B cell (primary cell): Measurements from ENCODE around the gene PTPRU. TPM values are rescaled to one million over a fixed set of nuclear protein-coding genes. Genes with fewer than 3 reads are reported as not detected.

Source experiments
- ATAC-seq: fragments of 200-7000 bp; cut with Tn5 transposase; one replicate; pipeline ENCODE4 v1.10.0; 2021; ENCODE audit warnings: low read depth, mild to moderate bottlenecking, moderate number of reproducible peaks, moderate library complexity
- CTCF ChIA-PET: fragments of 350-600 bp; sonication (Branson Sonifier 250); formaldehyde crosslinking; loops from one replicate; lab custom pipeline; 2021; ENCODE audit warnings: antibody characterized with exemption, inconsistent platforms; lab: Charles Lee
- POLR2A ChIA-PET: fragments of 350-600 bp; sonication (Branson Sonifier 250); formaldehyde crosslinking; loops from one replicate; lab custom pipeline; 2021; ENCODE audit warnings: antibody characterized with exemption; lab: Charles Lee
- DNase-seq: peaks from one replicate; pipeline ENCODE4 v3.0.0; 2013
- H2AFZ ChIP-seq: 2 replicates; pipeline ENCODE4 v1.6.1; 2012; ENCODE audit warnings: mild to moderate bottlenecking, low read depth, low read length; ENCODE audit not compliant: insufficient read depth, poor library complexity, severe bottlenecking
- H3K27ac ChIP-seq, 2 donors: 1 replicate in 1 of 2; 2 replicates in 1 of 2; pipeline ENCODE4 v1.5.1; 2012 to 2013; ENCODE audit warnings: low read length in 2 of 2, mild to moderate bottlenecking in 2 of 2, moderate library complexity in 1 of 2
- H3K27me3 ChIP-seq, 4 experiments: fragments of 200-600 bp in 1 of 4; sonication (generic) in 1 of 4; replicated peaks in 1 of 4; 1 replicate in 2 of 4; 2 replicates in 2 of 4; pipeline versions ENCODE4 v1.6.1 to v1.7.0; 2013 to 2016; ENCODE audit warnings: low read length in 3 of 4, mild to moderate bottlenecking in 2 of 4, mixed read lengths in 1 of 4, moderate library complexity in 1 of 4; ENCODE audit not compliant: insufficient read depth in 4 of 4, control insufficient read depth in 3 of 4; ENCODE audit errors: control extremely low read depth in 1 of 4
- H3K36me3 ChIP-seq, 2 experiments: replicated peaks in 1 of 2; 1 replicate in 1 of 2; 2 replicates in 1 of 2; pipeline versions ENCODE4 v1.6.1 to v1.7.1; 2013; ENCODE audit warnings: low read length in 1 of 2; ENCODE audit not compliant: insufficient read depth in 2 of 2, control insufficient read depth in 1 of 2; ENCODE audit errors: control extremely low read depth in 1 of 2, extremely low read depth in 1 of 2
- H3K4me1 ChIP-seq, 2 donors: fragments of 200-600 bp in 1 of 2; sonication (generic) in 1 of 2; 1 replicate in 1 of 2; 2 replicates in 1 of 2; pipeline versions ENCODE4 v1.5.1 to v1.6.1; 2013 to 2017; ENCODE audit warnings: low read length in 2 of 2; ENCODE audit not compliant: control insufficient read depth in 2 of 2, insufficient read depth in 2 of 2
- H3K4me2 ChIP-seq: replicated peaks from 2 replicates; pipeline ENCODE3; 2012; ENCODE audit warnings: mild to moderate bottlenecking, low read depth, low read length; ENCODE audit not compliant: poor library complexity, severe bottlenecking
- H3K4me3 ChIP-seq, 5 experiments: fragments of 200-600 bp in 1 of 5; sonication (generic) in 1 of 5; 1 replicate in 3 of 5; 2 replicates in 2 of 5; pipeline versions ENCODE4 v1.5.1 to v1.7.0; 2011 to 2016; ENCODE audit warnings: low read length in 4 of 5, mild to moderate bottlenecking in 4 of 5, low read depth in 2 of 5, control low read depth in 1 of 5, moderate library complexity in 1 of 5; ENCODE audit not compliant: insufficient read depth in 1 of 5; ENCODE audit errors: control extremely low read depth in 1 of 5, extremely low read depth in 1 of 5
- H3K79me2 ChIP-seq: fragments of 200-600 bp; sonication (generic); one replicate; pipeline ENCODE4 v1.6.0; 2016; ENCODE audit warnings: low read length; ENCODE audit not compliant: control insufficient read depth, insufficient read depth
- H3K9ac ChIP-seq: fragments of 200-600 bp; sonication (generic); 2 replicates; pipeline ENCODE4 v1.6.1; 2017; ENCODE audit warnings: mild to moderate bottlenecking, low read length, moderate library complexity
- H3K9me3 ChIP-seq, 3 donors: one replicate each; pipeline versions ENCODE4 v1.6.1 to v1.7.1; 2013; ENCODE audit warnings: low read length in 2 of 3; ENCODE audit not compliant: control insufficient read depth in 2 of 3, insufficient read depth in 1 of 3; ENCODE audit errors: control extremely low read depth in 1 of 3
- H4K20me1 ChIP-seq: 2 replicates; pipeline ENCODE4 v1.6.0; 2012; ENCODE audit warnings: mild to moderate bottlenecking, low read length; ENCODE audit not compliant: insufficient read depth, control insufficient read depth, poor library complexity, severe bottlenecking
- H3K27ac Mint-ChIP-seq: one replicate; pipeline ENCODE4 v1.8.0; 2021; ENCODE audit warnings: mixed read lengths
- H3K27me3 Mint-ChIP-seq: one replicate; pipeline ENCODE4 v1.8.0; 2021; ENCODE audit warnings: mixed read lengths
- H3K4me1 Mint-ChIP-seq: one replicate; pipeline ENCODE4 v1.8.0; 2021; ENCODE audit warnings: mixed read lengths
- H3K4me3 Mint-ChIP-seq: one replicate; pipeline ENCODE4 v1.8.0; 2021; ENCODE audit warnings: mixed read lengths
- H3K9me3 Mint-ChIP-seq: one replicate; pipeline ENCODE4 v1.8.0; 2022; ENCODE audit warnings: mixed read lengths; ENCODE audit not compliant: insufficient read depth
- EZH2 ChIP-seq: IDR thresholded peaks from 2 replicates; pipeline ENCODE4 v1.6.1; 2012; ENCODE audit warnings: borderline replicate concordance, low read depth, mild to moderate bottlenecking, moderate library complexity, low read length; ENCODE audit not compliant: insufficient read depth, poor library complexity, severe bottlenecking
- WGBS: methylation state at CpG from one replicate; pipeline ENCODE4 v1.1.5; 2013; ENCODE audit warnings: missing lambda C conversion rate; ENCODE audit not compliant: insufficient coverage; 5-methylcytosine and 5-hydroxymethylcytosine counted together
- intact Hi-C: fragments of 100-400 bp; cut with micrococcal nuclease; formaldehyde crosslinking; loops from one replicate; pipeline ENCODE4 v1.10.0; 2022
- polyA plus RNA-seq: library from polyadenylated mRNA; depleted of rRNA; stranded (reverse); fragments of >200 nt; gene quantifications from 2 replicates; pipeline ENCODE4 v1.2.3, GENCODE V29; 2012
- total RNA-seq, 2 donors: library from RNA; stranded (reverse); fragments of 120-200 nt in 1 of 2; gene quantifications; 1 replicate in 1 of 2; 2 replicates in 1 of 2; pipeline versions ENCODE4 v1.2.3 to v1.2.4, GENCODE V29; 2013 to 2022
- TF ChIP-seq, protein P1 (sequence below): fragments of 200-600 bp; IDR thresholded peaks from one replicate; pipeline ENCODE4 v1.8.0; 2022; ENCODE audit warnings: antibody characterized with exemption, mild to moderate bottlenecking

The PTPRU gene
- total and polyA plus RNA-seq, 2 donors (not counting 1 experiment from before 2014, with no cell fraction given) = 0.10 to 0.25 TPM

DNA sequence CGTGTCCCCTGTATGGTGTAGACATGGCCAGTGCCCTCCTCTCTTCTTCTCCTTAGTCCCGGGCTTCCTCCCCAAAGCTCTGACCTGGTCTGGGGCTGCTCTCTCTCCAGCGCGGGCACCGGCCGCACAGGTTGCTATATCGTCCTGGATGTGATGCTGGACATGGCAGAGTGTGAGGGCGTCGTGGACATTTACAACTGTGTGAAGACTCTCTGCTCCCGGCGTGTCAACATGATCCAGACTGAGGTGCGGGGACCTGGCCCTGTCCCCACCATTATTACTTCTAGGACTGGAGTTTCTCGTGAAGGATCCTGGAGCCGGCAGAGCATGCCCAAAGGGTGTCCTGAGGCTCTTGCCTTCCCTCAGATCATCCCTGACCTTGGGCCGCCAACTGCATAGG is 78.9 kb downstream of the PTPRU start:
- Histone ChIP-seq H3K4me2 (no peak overlapping the region), H3K4me1 (no peaks in the 10 kb centered on the region), H3K4me3 (no peak overlapping the region), H2AFZ (no peak overlapping the region), H3K79me2 (no peaks in the 10 kb centered on the region), H3K9me3 (no peaks in the 10 kb centered on the region), H3K27me3 (no peaks in the 10 kb centered on the region), H3K9ac (no peak overlapping the region), H3K27ac (no peak overlapping the region), H4K20me1 (no peaks in the 10 kb centered on the region), H3K36me3 (no peaks in the 10 kb centered on the region)
- TF ChIP-seq, protein P1, sequence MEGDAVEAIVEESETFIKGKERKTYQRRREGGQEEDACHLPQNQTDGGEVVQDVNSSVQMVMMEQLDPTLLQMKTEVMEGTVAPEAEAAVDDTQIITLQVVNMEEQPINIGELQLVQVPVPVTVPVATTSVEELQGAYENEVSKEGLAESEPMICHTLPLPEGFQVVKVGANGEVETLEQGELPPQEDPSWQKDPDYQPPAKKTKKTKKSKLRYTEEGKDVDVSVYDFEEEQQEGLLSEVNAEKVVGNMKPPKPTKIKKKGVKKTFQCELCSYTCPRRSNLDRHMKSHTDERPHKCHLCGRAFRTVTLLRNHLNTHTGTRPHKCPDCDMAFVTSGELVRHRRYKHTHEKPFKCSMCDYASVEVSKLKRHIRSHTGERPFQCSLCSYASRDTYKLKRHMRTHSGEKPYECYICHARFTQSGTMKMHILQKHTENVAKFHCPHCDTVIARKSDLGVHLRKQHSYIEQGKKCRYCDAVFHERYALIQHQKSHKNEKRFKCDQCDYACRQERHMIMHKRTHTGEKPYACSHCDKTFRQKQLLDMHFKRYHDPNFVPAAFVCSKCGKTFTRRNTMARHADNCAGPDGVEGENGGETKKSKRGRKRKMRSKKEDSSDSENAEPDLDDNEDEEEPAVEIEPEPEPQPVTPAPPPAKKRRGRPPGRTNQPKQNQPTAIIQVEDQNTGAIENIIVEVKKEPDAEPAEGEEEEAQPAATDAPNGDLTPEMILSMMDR = no peak
- no peak for TF ChIP-seq EZH2
- DNase-seq (no peak), ATAC-seq (no peak)
- Mint-ChIP-seq H3K27ac (no peak overlapping the region), H3K9me3 (no peaks in the 10 kb centered on the region), H3K27me3 (no peaks in the 10 kb centered on the region), H3K4me3 (no peak overlapping the region), H3K4me1 (no peaks in the 10 kb centered on the region)
- ChIA-PET POLR2A (no interaction called here), CTCF (no interaction called here)
- WGBS = 95% methylated on average over 4 of the region's 15 CpGs
- intact Hi-C loops = no loop called here

DNA sequence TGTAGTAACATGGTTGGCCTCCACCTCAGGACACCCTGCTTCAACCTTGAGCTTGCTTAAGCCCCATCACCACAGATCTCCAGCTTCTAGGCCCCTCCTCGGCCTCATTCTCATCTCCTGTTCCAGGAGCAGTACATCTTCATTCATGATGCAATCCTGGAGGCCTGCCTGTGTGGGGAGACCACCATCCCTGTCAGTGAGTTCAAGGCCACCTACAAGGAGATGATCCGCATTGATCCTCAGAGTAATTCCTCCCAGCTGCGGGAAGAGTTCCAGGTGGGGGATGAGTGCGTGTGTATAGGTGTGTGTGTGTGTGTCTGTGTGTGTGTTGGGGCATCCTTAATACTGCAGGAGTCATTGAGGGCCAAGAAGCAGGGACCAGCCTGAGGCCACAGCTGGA is 79.6 kb downstream of the PTPRU start:
- Mint-ChIP-seq H3K4me3 (no peak overlapping the region), H3K4me1 (no peaks in the 10 kb centered on the region), H3K9me3 (no peaks in the 10 kb centered on the region), H3K27me3 (no peaks in the 10 kb centered on the region), H3K27ac (no peak overlapping the region)
- ChIA-PET POLR2A (no interaction called here), CTCF (no interaction called here)
- no peaks in the 10 kb centered on the region for H3K79me2 ChIP-seq
- no peak overlapping the region for H3K4me3 ChIP-seq
- no peak overlapping the region for H3K4me2 ChIP-seq
- no peaks in the 10 kb centered on the region for H4K20me1 ChIP-seq
- no peak overlapping the region for H3K27ac ChIP-seq
- no peaks in the 10 kb centered on the region for H3K9me3 ChIP-seq
- no peak overlapping the region for H3K9ac ChIP-seq
- H3K36me3 ChIP-seq = no peaks in the 10 kb centered on the region
- 93% methylated on average over 4 of the region's 4 CpGs for WGBS
- H3K27me3 ChIP-seq = no peaks in the 10 kb centered on the region
- TF ChIP-seq, protein P1 = no peak
- no peak for TF ChIP-seq EZH2
- intact Hi-C loops = no loop called here
- ATAC-seq (no peak), DNase-seq (no peak)
- H2AFZ ChIP-seq = no peak overlapping the region
- no peaks in the 10 kb centered on the region for H3K4me1 ChIP-seq
